ENCODE data around the gene ZNF789.
"Not testable (repeated sequence)": the region's sequence is repeated elsewhere in the genome, so short reads cannot be mapped to it uniquely, and the experiment has no call there.

ZNF789 gene

GRCh38 chr7:99478464-99479440, 6.1 kb downstream of the ZNF789 start:
- Mint-ChIP-seq H3K4me1 (ENCODE audit: low read depth) (peaks cover 34% of the 10 kb centered on the region), H3K27ac (peak overlapping the region; percentile 79), H3K9me3 (no peaks in the 10 kb centered on the region), H3K4me3 (no peak overlapping the region), H3K36me3 (ENCODE audit: low read depth) (peaks cover 76% of the 10 kb centered on the region), H3K27me3 (no peaks in the 10 kb centered on the region)
- no peak for DNase-seq

GRCh38 chr7:99485094-99485493, 12.4 kb downstream of the ZNF789 start:
- Mint-ChIP-seq H3K4me3 (no peak overlapping the region), H3K27me3 (no peaks in the 10 kb centered on the region), H3K27ac (peak overlapping the region; percentile 32), H3K4me1 (ENCODE audit: low read depth) (peaks cover 2% of the 10 kb centered on the region), H3K9me3 (no peaks in the 10 kb centered on the region), H3K36me3 (ENCODE audit: low read depth) (peaks cover 76% of the 10 kb centered on the region)
- no peak for DNase-seq

GRCh38 chr7:99489235-99489634, 16.5 kb downstream of the ZNF789 start:
- H3K4me3 Mint-ChIP-seq: no peak overlapping the region
- DNase-seq: no peak
- H3K27me3 Mint-ChIP-seq: no peaks in the 10 kb centered on the region
- peaks cover 2% of the 10 kb centered on the region for H3K4me1 Mint-ChIP-seq (ENCODE audit: low read depth)
- peaks cover 80% of the 10 kb centered on the region for H3K36me3 Mint-ChIP-seq (ENCODE audit: low read depth)
- H3K27ac Mint-ChIP-seq: no peak overlapping the region
- H3K9me3 Mint-ChIP-seq: peaks cover 12% of the 10 kb centered on the region

- H3K4me3 Mint-ChIP-seq: no peak overlapping the region
- peaks cover 12% of the 10 kb centered on the region for H3K9me3 Mint-ChIP-seq
- no peak overlapping the region for H3K27ac Mint-ChIP-seq
- peaks cover 84% of the 10 kb centered on the region for H3K36me3 Mint-ChIP-seq (ENCODE audit: low read depth)
- H3K4me1 Mint-ChIP-seq (ENCODE audit: low read depth): peaks cover 2% of the 10 kb centered on the region
- no peak for DNase-seq
- H3K27me3 Mint-ChIP-seq: no peaks in the 10 kb centered on the region
These were observed 18.2 kb downstream of the ZNF789 start for GRCh38 chr7:99490878-99491277.

GRCh38 chr7:99493823-99494222, 21.1 kb downstream of the ZNF789 start:
- Mint-ChIP-seq H3K36me3 (ENCODE audit: low read depth) (peaks cover 81% of the 10 kb centered on the region), H3K27me3 (no peaks in the 10 kb centered on the region)

GRCh38 chr7:99497766-99498545, 25.3 kb downstream of the ZNF789 start:
- Mint-ChIP-seq H3K36me3 (ENCODE audit: low read depth) (peaks cover 75% of the 10 kb centered on the region), H3K27me3 (no peaks in the 10 kb centered on the region), H3K9me3 (peaks cover 14% of the 10 kb centered on the region), H3K4me1 (ENCODE audit: low read depth) (peaks cover 29% of the 10 kb centered on the region), H3K27ac (peak overlapping the region; percentile 83), H3K4me3 (peak overlapping the region; percentile 100)
- no peak for DNase-seq

More at GRCh38 chr7:99493823-99494222, 21.1 kb downstream of the ZNF789 start:
- peaks cover 12% of the 10 kb centered on the region for H3K9me3 Mint-ChIP-seq
- H3K4me3 Mint-ChIP-seq: no peak overlapping the region
- peak overlapping the region; percentile 29 for H3K27ac Mint-ChIP-seq
- peaks cover 17% of the 10 kb centered on the region for H3K4me1 Mint-ChIP-seq (ENCODE audit: low read depth)
- DNase-seq: no peak

- DNase-seq: no peak
- H3K9me3 Mint-ChIP-seq: peaks cover 12% of the 10 kb centered on the region
- H3K36me3 Mint-ChIP-seq (ENCODE audit: low read depth): peaks cover 69% of the 10 kb centered on the region
- H3K27ac Mint-ChIP-seq: peak overlapping the region; percentile 100
- no peaks in the 10 kb centered on the region for H3K27me3 Mint-ChIP-seq
- H3K4me3 Mint-ChIP-seq: peak overlapping the region; percentile 100
- peaks cover 30% of the 10 kb centered on the region for H3K4me1 Mint-ChIP-seq (ENCODE audit: low read depth)
These were observed 25.9 kb downstream of the ZNF789 start for GRCh38 chr7:99498546-99498944.

GRCh38 chr7:99499371-99499720, 26.7 kb downstream of the ZNF789 start:
- H3K4me3 Mint-ChIP-seq: peak overlapping the region; percentile 100
- H3K27ac Mint-ChIP-seq: peak overlapping the region; percentile 100
- no peak for DNase-seq
- no peaks in the 10 kb centered on the region for H3K27me3 Mint-ChIP-seq
- H3K4me1 Mint-ChIP-seq (ENCODE audit: low read depth): peaks cover 30% of the 10 kb centered on the region
- H3K9me3 Mint-ChIP-seq: peaks cover 6% of the 10 kb centered on the region
- H3K36me3 Mint-ChIP-seq (ENCODE audit: low read depth): peaks cover 61% of the 10 kb centered on the region

GRCh38 chr7:99499721-99500636, 27.3 kb downstream of the ZNF789 start, which contains the start of gene ZNF394:
ZNF394 (minus strand) TSS chr7:99500281; CDS start chr7:99500093, 188 bp downstream.
- Mint-ChIP-seq H3K27me3 (no peaks in the 10 kb centered on the region), H3K9me3 (peaks cover 6% of the 10 kb centered on the region), H3K4me1 (ENCODE audit: low read depth) (peaks cover 30% of the 10 kb centered on the region), H3K27ac (peak within 1 kb of the TSS; percentile 100), H3K36me3 (ENCODE audit: low read depth) (peaks cover 59% of the 10 kb centered on the region), H3K4me3 (peak within 1 kb of the TSS; percentile 100)
- peak; percentile 90 for DNase-seq

- Mint-ChIP-seq H3K27me3 (no peaks in the 10 kb centered on the region), H3K27ac (peak overlapping the region; percentile 100), H3K4me3 (peak overlapping the region; percentile 100), H3K4me1 (ENCODE audit: low read depth) (peaks cover 34% of the 10 kb centered on the region), H3K9me3 (peaks cover 6% of the 10 kb centered on the region), H3K36me3 (ENCODE audit: low read depth) (peaks cover 58% of the 10 kb centered on the region)
- DNase-seq: no peak
These were observed 27.9 kb downstream of the ZNF789 start for GRCh38 chr7:99500637-99501009.

GRCh38 chr7:99501236-99501635, 28.5 kb downstream of the ZNF789 start:
- Mint-ChIP-seq H3K4me1 (ENCODE audit: low read depth) (peaks cover 38% of the 10 kb centered on the region), H3K27ac (peak overlapping the region; percentile 68), H3K36me3 (ENCODE audit: low read depth) (peaks cover 58% of the 10 kb centered on the region), H3K4me3 (peak overlapping the region; percentile 100)
- DNase-seq, H3K9me3 Mint-ChIP-seq, H3K27me3 Mint-ChIP-seq: not testable (repeated sequence)

- no peak for DNase-seq
- peaks cover 43% of the 10 kb centered on the region for H3K36me3 Mint-ChIP-seq (ENCODE audit: low read depth)
- peak overlapping the region; percentile 88 for H3K4me3 Mint-ChIP-seq
- no peaks in the 10 kb centered on the region for H3K27me3 Mint-ChIP-seq
- peaks cover 6% of the 10 kb centered on the region for H3K9me3 Mint-ChIP-seq
- H3K4me1 Mint-ChIP-seq (ENCODE audit: low read depth): peaks cover 32% of the 10 kb centered on the region
- peak overlapping the region; percentile 97 for H3K27ac Mint-ChIP-seq
These were observed 31.6 kb downstream of the ZNF789 start for GRCh38 chr7:99504281-99504602.

GRCh38 chr7:99504603-99505323, 32.1 kb downstream of the ZNF789 start, which contains the start of gene ZKSCAN5:
ZKSCAN5 (plus strand) TSS chr7:99504662; CDS start chr7:99506045, 1,383 bp downstream.
- Mint-ChIP-seq H3K4me3 (peak within 1 kb of the TSS; percentile 88), H3K27ac (peak within 1 kb of the TSS; percentile 97)

More at GRCh38 chr7:99504603-99505323, 32.1 kb downstream of the ZNF789 start, which contains the start of gene ZKSCAN5:
- H3K9me3 Mint-ChIP-seq: peaks cover 6% of the 10 kb centered on the region
- H3K27me3 Mint-ChIP-seq: no peaks in the 10 kb centered on the region
- H3K36me3 Mint-ChIP-seq (ENCODE audit: low read depth): peaks cover 41% of the 10 kb centered on the region
- peak; percentile 99 for DNase-seq
- H3K4me1 Mint-ChIP-seq (ENCODE audit: low read depth): peaks cover 32% of the 10 kb centered on the region

All from activated T-cell treated with anti-CD3 and anti-CD28 coated beads, Interleukin-2, amount 50 U/mL, for 24 hours (primary cell).